ENCODE results near the gene SCMH1.

DNA sequence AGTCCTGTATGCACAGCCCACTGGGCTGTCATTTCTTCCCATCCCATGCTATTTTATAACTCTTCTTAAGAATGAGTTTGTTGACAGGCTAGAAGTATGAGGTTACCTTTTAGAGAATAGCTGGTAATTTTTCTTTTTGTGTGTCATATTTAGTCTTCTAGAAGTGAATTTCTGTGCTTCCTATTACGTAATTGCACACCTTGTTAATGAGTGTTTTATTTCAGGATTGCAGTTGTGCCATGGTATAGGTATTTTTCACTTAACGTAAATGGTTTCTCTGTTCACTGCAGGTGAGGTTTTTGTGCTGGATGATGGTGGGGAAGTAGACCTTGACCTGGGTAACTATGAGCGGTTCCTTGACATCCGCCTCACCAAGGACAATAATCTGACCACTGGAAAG is 257.6 kb downstream of the SCMH1 start:
- TF ChIP-seq RAD21 (conservative IDR thresholded peaks at IDR 0.05) (no peak), POLR2AphosphoS5 (IDR thresholded peaks at IDR 0.05) (no peak), EP300 (conservative IDR thresholded peaks at IDR 0.05; ENCODE audit: poor library complexity, severe bottlenecking) (no peak), TAF1 (IDR thresholded peaks at IDR 0.05; ENCODE audit: low read depth) (no peak), EZH2 (IDR thresholded peaks at IDR 0.05; ENCODE audit: borderline replicate concordance, insufficient read depth, low read length, poor library complexity, severe bottlenecking) (no peak), MXI1 (conservative IDR thresholded peaks at IDR 0.05; ENCODE audit: poor library complexity, severe bottlenecking) (no peak)
- TF ChIP-seq, protein P1, sequence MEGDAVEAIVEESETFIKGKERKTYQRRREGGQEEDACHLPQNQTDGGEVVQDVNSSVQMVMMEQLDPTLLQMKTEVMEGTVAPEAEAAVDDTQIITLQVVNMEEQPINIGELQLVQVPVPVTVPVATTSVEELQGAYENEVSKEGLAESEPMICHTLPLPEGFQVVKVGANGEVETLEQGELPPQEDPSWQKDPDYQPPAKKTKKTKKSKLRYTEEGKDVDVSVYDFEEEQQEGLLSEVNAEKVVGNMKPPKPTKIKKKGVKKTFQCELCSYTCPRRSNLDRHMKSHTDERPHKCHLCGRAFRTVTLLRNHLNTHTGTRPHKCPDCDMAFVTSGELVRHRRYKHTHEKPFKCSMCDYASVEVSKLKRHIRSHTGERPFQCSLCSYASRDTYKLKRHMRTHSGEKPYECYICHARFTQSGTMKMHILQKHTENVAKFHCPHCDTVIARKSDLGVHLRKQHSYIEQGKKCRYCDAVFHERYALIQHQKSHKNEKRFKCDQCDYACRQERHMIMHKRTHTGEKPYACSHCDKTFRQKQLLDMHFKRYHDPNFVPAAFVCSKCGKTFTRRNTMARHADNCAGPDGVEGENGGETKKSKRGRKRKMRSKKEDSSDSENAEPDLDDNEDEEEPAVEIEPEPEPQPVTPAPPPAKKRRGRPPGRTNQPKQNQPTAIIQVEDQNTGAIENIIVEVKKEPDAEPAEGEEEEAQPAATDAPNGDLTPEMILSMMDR (IDR thresholded peaks at IDR 0.05; ENCODE audit: poor library complexity, severe bottlenecking), result no peak
- TF ChIP-seq, protein P2, sequence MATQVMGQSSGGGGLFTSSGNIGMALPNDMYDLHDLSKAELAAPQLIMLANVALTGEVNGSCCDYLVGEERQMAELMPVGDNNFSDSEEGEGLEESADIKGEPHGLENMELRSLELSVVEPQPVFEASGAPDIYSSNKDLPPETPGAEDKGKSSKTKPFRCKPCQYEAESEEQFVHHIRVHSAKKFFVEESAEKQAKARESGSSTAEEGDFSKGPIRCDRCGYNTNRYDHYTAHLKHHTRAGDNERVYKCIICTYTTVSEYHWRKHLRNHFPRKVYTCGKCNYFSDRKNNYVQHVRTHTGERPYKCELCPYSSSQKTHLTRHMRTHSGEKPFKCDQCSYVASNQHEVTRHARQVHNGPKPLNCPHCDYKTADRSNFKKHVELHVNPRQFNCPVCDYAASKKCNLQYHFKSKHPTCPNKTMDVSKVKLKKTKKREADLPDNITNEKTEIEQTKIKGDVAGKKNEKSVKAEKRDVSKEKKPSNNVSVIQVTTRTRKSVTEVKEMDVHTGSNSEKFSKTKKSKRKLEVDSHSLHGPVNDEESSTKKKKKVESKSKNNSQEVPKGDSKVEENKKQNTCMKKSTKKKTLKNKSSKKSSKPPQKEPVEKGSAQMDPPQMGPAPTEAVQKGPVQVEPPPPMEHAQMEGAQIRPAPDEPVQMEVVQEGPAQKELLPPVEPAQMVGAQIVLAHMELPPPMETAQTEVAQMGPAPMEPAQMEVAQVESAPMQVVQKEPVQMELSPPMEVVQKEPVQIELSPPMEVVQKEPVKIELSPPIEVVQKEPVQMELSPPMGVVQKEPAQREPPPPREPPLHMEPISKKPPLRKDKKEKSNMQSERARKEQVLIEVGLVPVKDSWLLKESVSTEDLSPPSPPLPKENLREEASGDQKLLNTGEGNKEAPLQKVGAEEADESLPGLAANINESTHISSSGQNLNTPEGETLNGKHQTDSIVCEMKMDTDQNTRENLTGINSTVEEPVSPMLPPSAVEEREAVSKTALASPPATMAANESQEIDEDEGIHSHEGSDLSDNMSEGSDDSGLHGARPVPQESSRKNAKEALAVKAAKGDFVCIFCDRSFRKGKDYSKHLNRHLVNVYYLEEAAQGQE (IDR thresholded peaks at IDR 0.05; ENCODE audit: borderline replicate concordance), result no peak

Measured in neural cell (in vitro differentiated cells).